OCI-LY7 (cell line): ENCODE measurements around the gene KRTAP10-3.

Experiments
- CTCF ChIP-seq: fragments of 200-600 bp; sonication (generic); conservative IDR thresholded peaks from 2 replicates; pipeline ENCODE4 v1.5.1; 2014; ENCODE audit warnings: mild to moderate bottlenecking, antibody characterized with exemption, low read length, moderate library complexity, mixed read lengths
- EZH2phosphoT487 ChIP-seq: fragments of 200-600 bp; sonication (generic); IDR thresholded peaks from 2 replicates; pipeline ENCODE4 v1.6.1; 2018; ENCODE audit warnings: low read depth, borderline replicate concordance, mild to moderate bottlenecking, mixed run types, antibody characterized with exemption, low read length, moderate library complexity, mixed read lengths

GRCh38 chr21:44510109-44510507, 48.5 kb downstream of the KRTAP10-3 start:
- no peak for TF ChIP-seq CTCF
- TF ChIP-seq EZH2phosphoT487, result no peak
